ENCODE measurements around the gene CCT7. TPM values are rescaled to one million over a fixed set of nuclear protein-coding genes. Genes with fewer than 3 reads are reported as not detected.

The CCT7 gene
- total and polyA plus RNA-seq, 7 donors = 121 to 197 (median 173) TPM

DNA sequence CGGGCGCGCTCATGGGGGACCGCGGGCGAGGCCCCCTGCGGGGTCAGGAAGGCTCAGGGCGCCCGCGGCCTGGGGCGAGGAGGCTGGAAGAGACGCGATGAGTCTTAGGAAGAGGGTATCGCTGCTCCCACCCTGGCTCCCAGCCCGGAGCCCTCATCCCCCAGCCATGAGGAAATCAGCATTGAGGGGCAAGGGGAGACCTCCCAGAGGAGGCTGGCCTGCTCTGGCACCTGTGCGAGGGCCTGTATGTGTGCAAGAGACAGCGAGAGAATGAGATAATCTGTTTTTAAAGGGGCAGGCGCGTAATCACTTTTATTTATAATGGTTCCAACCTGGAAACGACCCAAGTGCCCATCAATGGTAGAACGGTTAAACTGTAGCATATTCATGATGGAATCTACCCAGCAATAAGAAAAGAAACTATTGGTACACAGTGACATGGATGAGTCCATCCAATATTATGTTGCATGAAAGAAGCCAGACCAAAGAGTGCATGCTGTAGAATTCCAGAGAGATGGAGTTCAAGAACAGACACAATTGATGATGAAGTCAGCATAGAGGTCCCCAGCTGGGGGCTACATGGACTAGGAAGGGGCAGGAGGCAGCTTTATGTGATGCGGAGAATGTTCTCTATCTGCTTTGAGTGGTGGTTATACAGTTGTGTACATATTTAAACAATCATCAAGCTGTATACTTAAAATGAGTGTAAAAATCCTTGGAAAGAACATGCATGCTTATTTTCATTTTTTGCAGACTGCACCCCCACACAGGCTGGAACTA lies 35.8 kb downstream of the CCT7 start:
- Histone ChIP-seq H3K4me1 (peaks cover 0 to 17% (median 10%) of the 10 kb centered on the region in 4 donors), H3K9me3 (no peaks in the 10 kb centered on the region), H3K36me3 (no peaks in the 10 kb centered on the region), H3K4me3 (peak overlapping the region in 2 of 4 donors; percentile 7 to 10), H3K27me3 (peaks cover 20 to 51% (median 45%) of the 10 kb centered on the region in 3 donors), H3K27ac (no peak overlapping the region)
- intact Hi-C loops (cut with DNase I) = no loop called here
- no peak for DNase-seq
- 13 to 29% methylated on average over 22 of the region's 22 CpGs for WGBS, 2 donors
- no peak for TF ChIP-seq POLR2AphosphoS5 (IDR thresholded peaks at IDR 0.05)
- TF ChIP-seq, protein P1, sequence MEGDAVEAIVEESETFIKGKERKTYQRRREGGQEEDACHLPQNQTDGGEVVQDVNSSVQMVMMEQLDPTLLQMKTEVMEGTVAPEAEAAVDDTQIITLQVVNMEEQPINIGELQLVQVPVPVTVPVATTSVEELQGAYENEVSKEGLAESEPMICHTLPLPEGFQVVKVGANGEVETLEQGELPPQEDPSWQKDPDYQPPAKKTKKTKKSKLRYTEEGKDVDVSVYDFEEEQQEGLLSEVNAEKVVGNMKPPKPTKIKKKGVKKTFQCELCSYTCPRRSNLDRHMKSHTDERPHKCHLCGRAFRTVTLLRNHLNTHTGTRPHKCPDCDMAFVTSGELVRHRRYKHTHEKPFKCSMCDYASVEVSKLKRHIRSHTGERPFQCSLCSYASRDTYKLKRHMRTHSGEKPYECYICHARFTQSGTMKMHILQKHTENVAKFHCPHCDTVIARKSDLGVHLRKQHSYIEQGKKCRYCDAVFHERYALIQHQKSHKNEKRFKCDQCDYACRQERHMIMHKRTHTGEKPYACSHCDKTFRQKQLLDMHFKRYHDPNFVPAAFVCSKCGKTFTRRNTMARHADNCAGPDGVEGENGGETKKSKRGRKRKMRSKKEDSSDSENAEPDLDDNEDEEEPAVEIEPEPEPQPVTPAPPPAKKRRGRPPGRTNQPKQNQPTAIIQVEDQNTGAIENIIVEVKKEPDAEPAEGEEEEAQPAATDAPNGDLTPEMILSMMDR (IDR thresholded peaks at IDR 0.05) = no peak
- TF ChIP-seq POLR2A (IDR thresholded peaks at IDR 0.05) = no peak
- no peak for TF ChIP-seq EP300 (IDR thresholded peaks at IDR 0.05)

DNA sequence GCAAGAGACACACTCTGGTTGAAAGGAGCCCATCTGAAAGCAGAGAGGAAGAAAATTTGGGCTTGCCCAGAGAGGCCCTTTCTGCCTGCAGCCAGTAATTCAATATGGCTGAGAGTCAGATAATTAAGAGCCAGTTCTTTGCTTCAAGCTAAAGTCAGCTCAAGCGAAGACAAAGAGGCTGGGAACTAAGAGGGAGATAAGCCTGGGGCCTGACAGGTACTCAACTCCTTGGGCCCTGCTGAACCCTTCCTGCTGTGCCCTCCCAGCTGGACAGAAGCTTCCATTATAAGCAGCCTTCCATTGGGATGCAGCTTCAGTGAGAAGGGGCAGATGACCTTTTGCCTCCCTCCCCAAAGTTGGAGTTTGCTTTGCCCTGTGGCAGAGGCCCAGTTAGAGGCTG lies 38.2 kb downstream of the CCT7 start:
- H3K9me3 ChIP-seq = no peaks in the 10 kb centered on the region
- intact Hi-C loops (cut with DNase I) = no loop called here
- TF ChIP-seq, protein P1 (IDR thresholded peaks at IDR 0.05) = no peak
- no peak for TF ChIP-seq POLR2AphosphoS5 (IDR thresholded peaks at IDR 0.05)
- no peak for TF ChIP-seq POLR2A (IDR thresholded peaks at IDR 0.05)
- no peak for TF ChIP-seq EP300 (IDR thresholded peaks at IDR 0.05)
- peaks cover 16 to 30% (median 29%) of the 10 kb centered on the region in 3 donors for H3K27me3 ChIP-seq
- no peak overlapping the region for H3K4me3 ChIP-seq
- DNase-seq = no peak
- peaks cover 0 to 17% (median 10%) of the 10 kb centered on the region in 4 donors for H3K4me1 ChIP-seq
- H3K36me3 ChIP-seq = no peaks in the 10 kb centered on the region
- no peak overlapping the region for H3K27ac ChIP-seq
- WGBS, 2 donors = 91 to 94% methylated on average over 1 of the region's 1 CpG

DNA sequence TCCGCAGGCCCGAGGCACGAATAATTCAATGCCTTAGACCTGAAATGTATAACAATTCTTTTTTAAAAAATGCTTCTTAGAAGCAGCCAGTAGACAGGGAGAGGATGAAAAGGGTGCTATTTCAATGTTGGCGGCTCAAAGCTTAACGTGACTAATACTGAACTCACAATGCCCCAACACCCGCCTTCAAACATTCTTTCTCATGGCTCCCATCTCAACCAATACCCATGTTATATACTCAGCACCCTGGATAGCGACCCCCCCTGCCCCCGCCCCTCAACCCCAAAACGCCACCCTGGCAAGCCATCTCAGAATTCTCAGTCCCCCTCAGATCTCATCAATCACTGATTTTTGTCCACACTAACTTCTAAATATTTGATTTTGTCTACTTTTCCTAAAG lies 45.7 kb downstream of the CCT7 start:
- DNase-seq = no peak
- no peak overlapping the region for H3K27ac ChIP-seq
- no peak overlapping the region for H3K4me3 ChIP-seq
- H3K4me1 ChIP-seq = peaks cover 0 to 18% (median 14%) of the 10 kb centered on the region in 4 donors
- intact Hi-C loops (cut with DNase I) = no loop called here
- no peaks in the 10 kb centered on the region for H3K36me3 ChIP-seq
- TF ChIP-seq, protein P1 (IDR thresholded peaks at IDR 0.05) = no peak
- TF ChIP-seq EP300 (IDR thresholded peaks at IDR 0.05) (no peak), POLR2A (IDR thresholded peaks at IDR 0.05) (no peak), POLR2AphosphoS5 (IDR thresholded peaks at IDR 0.05) (no peak)
- H3K27me3 ChIP-seq = peaks cover 0 to 13% (median 0%) of the 10 kb centered on the region in 3 donors
- no peaks in the 10 kb centered on the region for H3K9me3 ChIP-seq
- WGBS, 2 donors = 86 to 88% methylated on average over 9 of the region's 9 CpGs

DNA sequence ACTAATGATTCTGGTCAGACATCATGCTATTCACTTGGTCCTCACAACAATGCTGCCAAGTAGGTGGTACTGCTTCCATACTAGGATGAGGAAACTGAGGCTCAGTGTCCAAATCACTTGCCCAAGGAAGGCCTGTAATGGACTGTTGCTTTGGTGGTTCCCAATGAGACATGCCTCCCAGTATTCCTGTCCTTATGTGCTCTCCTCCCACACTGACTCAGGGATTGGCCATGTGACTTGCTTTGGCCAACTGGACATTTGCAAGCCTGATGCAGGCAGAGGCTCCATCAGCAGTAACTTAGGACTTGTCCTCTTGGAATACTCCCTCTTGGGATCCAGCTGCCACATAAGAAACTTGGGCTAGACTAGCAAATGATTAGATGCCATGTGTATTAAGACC lies 47.1 kb downstream of the CCT7 start:
- no peak overlapping the region for H3K27ac ChIP-seq
- no peak overlapping the region for H3K4me3 ChIP-seq
- H3K36me3 ChIP-seq = no peaks in the 10 kb centered on the region
- DNase-seq = no peak
- H3K9me3 ChIP-seq = no peaks in the 10 kb centered on the region
- H3K4me1 ChIP-seq = peaks cover 0 to 23% (median 18%) of the 10 kb centered on the region in 4 donors
- peaks cover 0 to 27% (median 6%) of the 10 kb centered on the region in 3 donors for H3K27me3 ChIP-seq
- intact Hi-C loops (cut with DNase I) = no loop called here
- TF ChIP-seq POLR2A (IDR thresholded peaks at IDR 0.05) (no peak), EP300 (IDR thresholded peaks at IDR 0.05) (no peak), POLR2AphosphoS5 (IDR thresholded peaks at IDR 0.05) (no peak)
- TF ChIP-seq, protein P1 (IDR thresholded peaks at IDR 0.05) = no peak
